Parathyroid adenoma (tissue), 2 donors: ENCODE results near the gene MAP4K5.

ENCODE experiments used
- H2AFZ ChIP-seq: fragments of 300-600 bp; sonication (generic); one replicate; pipeline ENCODE4 v1.7.0; 2017; ENCODE audit warnings: antibody characterized with exemption, mild to moderate bottlenecking
- H3K27ac ChIP-seq: fragments of 300-600 bp; sonication (generic); one replicate; pipeline ENCODE4 v1.7.0; 2017
- H3K27me3 ChIP-seq: fragments of 300-600 bp; sonication (generic); one replicate; pipeline ENCODE4 v1.7.0; 2017; ENCODE audit warnings: low read length; ENCODE audit not compliant: control insufficient read depth, insufficient read depth
- H3K36me3 ChIP-seq: fragments of 300-600 bp; sonication (generic); one replicate; pipeline ENCODE4 v1.7.0; 2017; ENCODE audit warnings: low read length; ENCODE audit not compliant: control insufficient read depth, insufficient read depth
- H3K4me1 ChIP-seq: fragments of 300-600 bp; sonication (generic); one replicate; pipeline ENCODE4 v1.7.0; 2017; ENCODE audit warnings: control low read depth
- H3K4me2 ChIP-seq: fragments of 300-600 bp; sonication (generic); one replicate; pipeline ENCODE4 v1.7.0; 2017; ENCODE audit warnings: low read length
- H3K4me3 ChIP-seq: fragments of 300-600 bp; sonication (generic); one replicate; pipeline ENCODE4 v1.7.0; 2017; ENCODE audit warnings: low read depth, low read length
- H3K79me2 ChIP-seq: fragments of 300-600 bp; sonication (generic); one replicate; pipeline ENCODE4 v1.7.0; 2017; ENCODE audit warnings: control low read depth
- H3K9ac ChIP-seq: fragments of 300-600 bp; sonication (generic); one replicate; pipeline ENCODE4 v1.7.0; 2017; ENCODE audit warnings: mild to moderate bottlenecking
- H3K9me3 ChIP-seq: fragments of 300-600 bp; sonication (generic); one replicate; pipeline ENCODE4 v1.7.0; 2017; ENCODE audit warnings: low read length; ENCODE audit not compliant: control insufficient read depth
- TF ChIP-seq, protein P1 (sequence below): fragments of 300-600 bp; sonication (generic); IDR thresholded peaks from one replicate; pipeline ENCODE4 v1.7.0; 2017; ENCODE audit warnings: antibody characterized with exemption, mild to moderate bottlenecking
- donor health status: primary hyperparathyroidism.

Gene MAP4K5

DNA sequence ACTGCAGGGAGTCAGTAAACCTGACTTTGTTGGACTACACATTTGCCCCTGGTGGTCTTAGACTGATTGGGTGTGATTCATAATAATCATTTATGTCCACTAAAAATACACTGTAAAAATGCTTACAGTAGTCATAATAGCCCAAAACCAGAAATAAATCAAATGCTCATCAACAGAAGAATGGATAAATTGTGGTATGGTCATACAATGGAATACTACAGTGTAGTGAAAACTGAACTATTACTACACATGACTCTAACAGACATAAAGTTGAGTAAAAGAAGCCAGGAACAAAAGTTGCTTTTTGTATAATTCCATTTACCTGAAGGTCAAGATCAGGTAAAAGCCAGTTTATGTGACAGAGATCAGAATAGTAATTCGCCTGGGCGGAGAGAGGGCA, 78.5 kb downstream of the MAP4K5 start:
- Histone ChIP-seq H3K79me2 (no peaks in the 10 kb centered on the region), H3K36me3 (peaks cover 3% of the 10 kb centered on the region), H3K27ac (no peak overlapping the region), H3K4me2 (no peak overlapping the region), H3K9me3 (no peaks in the 10 kb centered on the region), H3K9ac (no peak overlapping the region), H3K4me1 (no peaks in the 10 kb centered on the region), H3K27me3 (no peaks in the 10 kb centered on the region), H3K4me3 (no peak overlapping the region), H2AFZ (no peak overlapping the region)
- TF ChIP-seq, protein P1, sequence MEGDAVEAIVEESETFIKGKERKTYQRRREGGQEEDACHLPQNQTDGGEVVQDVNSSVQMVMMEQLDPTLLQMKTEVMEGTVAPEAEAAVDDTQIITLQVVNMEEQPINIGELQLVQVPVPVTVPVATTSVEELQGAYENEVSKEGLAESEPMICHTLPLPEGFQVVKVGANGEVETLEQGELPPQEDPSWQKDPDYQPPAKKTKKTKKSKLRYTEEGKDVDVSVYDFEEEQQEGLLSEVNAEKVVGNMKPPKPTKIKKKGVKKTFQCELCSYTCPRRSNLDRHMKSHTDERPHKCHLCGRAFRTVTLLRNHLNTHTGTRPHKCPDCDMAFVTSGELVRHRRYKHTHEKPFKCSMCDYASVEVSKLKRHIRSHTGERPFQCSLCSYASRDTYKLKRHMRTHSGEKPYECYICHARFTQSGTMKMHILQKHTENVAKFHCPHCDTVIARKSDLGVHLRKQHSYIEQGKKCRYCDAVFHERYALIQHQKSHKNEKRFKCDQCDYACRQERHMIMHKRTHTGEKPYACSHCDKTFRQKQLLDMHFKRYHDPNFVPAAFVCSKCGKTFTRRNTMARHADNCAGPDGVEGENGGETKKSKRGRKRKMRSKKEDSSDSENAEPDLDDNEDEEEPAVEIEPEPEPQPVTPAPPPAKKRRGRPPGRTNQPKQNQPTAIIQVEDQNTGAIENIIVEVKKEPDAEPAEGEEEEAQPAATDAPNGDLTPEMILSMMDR: no peak

DNA sequence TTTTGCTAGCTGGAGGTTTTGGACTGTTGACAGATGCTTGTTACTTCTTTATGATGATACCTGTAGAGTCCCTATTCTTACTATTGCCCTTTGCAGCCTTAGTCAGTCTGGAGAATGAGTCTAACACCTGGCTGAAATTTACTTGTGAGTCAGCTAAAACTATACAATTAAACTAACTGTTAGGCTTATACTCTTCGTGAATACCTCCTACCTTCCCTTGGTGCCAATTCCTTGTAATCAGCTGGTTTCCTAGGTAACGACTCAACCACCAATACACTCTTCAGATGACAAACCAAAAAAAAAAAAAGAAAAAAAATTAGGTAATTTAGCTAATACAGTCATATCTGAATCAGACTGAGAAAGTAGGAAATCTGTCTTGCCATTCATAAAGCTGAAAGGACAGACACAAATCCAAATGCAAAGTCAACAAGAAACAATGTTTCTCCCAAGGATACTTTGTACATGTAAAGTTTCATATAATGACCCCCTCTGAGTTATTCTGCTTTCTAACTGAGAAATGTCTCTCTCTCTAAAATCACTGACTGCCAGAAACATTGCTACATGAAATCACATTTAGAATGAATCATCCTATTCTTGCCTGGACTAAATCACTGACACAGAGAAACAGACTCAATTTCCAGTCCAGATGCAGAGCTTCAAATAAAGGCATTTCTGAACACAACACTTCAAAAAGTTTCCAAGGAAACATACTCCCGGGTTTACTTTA, 79.2 kb downstream of the MAP4K5 start:
- Histone ChIP-seq H3K27me3 (no peaks in the 10 kb centered on the region), H3K4me3 (no peak overlapping the region), H3K27ac (no peak overlapping the region), H3K4me1 (no peaks in the 10 kb centered on the region), H3K79me2 (no peaks in the 10 kb centered on the region), H2AFZ (no peak overlapping the region), H3K9me3 (no peaks in the 10 kb centered on the region), H3K36me3 (peaks cover 3% of the 10 kb centered on the region), H3K4me2 (no peak overlapping the region), H3K9ac (no peak overlapping the region)
- TF ChIP-seq, protein P1: no peak

GRCh38 chr14:50452296-50452695, 80.1 kb downstream of the MAP4K5 start:
- no peaks in the 10 kb centered on the region for H3K9me3 ChIP-seq
- TF ChIP-seq, protein P1: no peak
- H2AFZ ChIP-seq: no peak overlapping the region
- H3K36me3 ChIP-seq: peaks cover 3% of the 10 kb centered on the region
- H3K4me2 ChIP-seq: no peak overlapping the region
- no peak overlapping the region for H3K9ac ChIP-seq
- no peaks in the 10 kb centered on the region for H3K79me2 ChIP-seq
- no peak overlapping the region for H3K4me3 ChIP-seq
- no peak overlapping the region for H3K27ac ChIP-seq
- peaks cover 3% of the 10 kb centered on the region for H3K4me1 ChIP-seq
- no peaks in the 10 kb centered on the region for H3K27me3 ChIP-seq

- no peaks in the 10 kb centered on the region for H3K27me3 ChIP-seq
- no peak overlapping the region for H2AFZ ChIP-seq
- TF ChIP-seq, protein P1: no peak
- no peak overlapping the region for H3K4me3 ChIP-seq
- peaks cover 3% of the 10 kb centered on the region for H3K36me3 ChIP-seq
- H3K9me3 ChIP-seq: no peaks in the 10 kb centered on the region
- H3K9ac ChIP-seq: no peak overlapping the region
- H3K79me2 ChIP-seq: no peaks in the 10 kb centered on the region
- no peak overlapping the region for H3K4me2 ChIP-seq
- H3K27ac ChIP-seq: no peak overlapping the region
- peaks cover 3% of the 10 kb centered on the region for H3K4me1 ChIP-seq
Measured at GRCh38 chr14:50451854-50452253, 80.5 kb downstream of the MAP4K5 start.

DNA sequence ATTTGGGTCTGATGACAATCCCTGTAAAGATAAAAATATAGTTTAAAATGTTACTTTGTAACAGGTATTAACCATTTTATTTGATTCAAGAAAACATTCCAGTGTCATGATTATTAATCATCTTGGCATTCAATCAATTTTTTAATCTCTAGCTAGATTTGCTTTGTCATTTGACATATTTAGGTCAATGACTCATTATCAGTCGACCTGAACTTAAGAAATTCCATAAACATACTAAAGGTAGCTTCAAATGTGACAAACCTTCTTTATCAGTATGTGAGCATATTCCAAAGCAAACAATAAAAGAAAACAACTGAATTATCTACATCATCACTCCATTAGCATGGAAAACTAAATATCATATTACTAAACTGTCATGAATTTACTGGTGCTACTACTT, 84.9 kb downstream of the MAP4K5 start:
- Histone ChIP-seq H3K27ac (no peak overlapping the region), H3K27me3 (no peaks in the 10 kb centered on the region), H3K4me1 (peaks cover 3% of the 10 kb centered on the region), H3K4me2 (no peak overlapping the region), H3K9me3 (no peaks in the 10 kb centered on the region), H2AFZ (no peak overlapping the region), H3K9ac (no peak overlapping the region), H3K4me3 (no peak overlapping the region), H3K36me3 (peaks cover 3% of the 10 kb centered on the region), H3K79me2 (no peaks in the 10 kb centered on the region)
- TF ChIP-seq, protein P1: no peak
